Right lung (tissue), 10 donors: ENCODE data around the gene ARMH2. TPM values are rescaled to one million over a fixed set of nuclear protein-coding genes. Genes with fewer than 3 reads are reported as not detected.

Experiments
- DNase-seq, 2 donors: peaks; one replicate each; pipeline ENCODE4 v3.0.0-alpha.2; 2013
- long read RNA-seq, 8 donors: transcript quantifications; one replicate each; lab custom pipeline, GENCODE V29; 2026
- polyA plus RNA-seq, 5 donors: library from polyadenylated mRNA; unstranded; fragments of 120-200 nt; gene quantifications; one replicate each; pipeline versions ENCODE4 v1.2.1 to v1.2.3, GENCODE V29; 2013; ENCODE audit warnings: inconsistent platforms in 1 of 5, low replicate concordance in 1 of 5; ENCODE audit not compliant: insufficient read length in 5 of 5, insufficient read depth in 1 of 5

Gene ARMH2
- under 1 TPM in 2 of 5 donors, not detected in 3; 0.23 to 0.29 TPM for polyA plus RNA-seq
- long read RNA-seq, donor 1, result 0 reads
- long read RNA-seq, donor 2, result 0 reads
- long read RNA-seq, donor 3, partial matches to known transcripts, result 0 of 1 reads
- long read RNA-seq, donor 3, other reads (novel, unspliced or antisense), result 0 of 1 reads
- long read RNA-seq, donor 4, result 0 reads
- long read RNA-seq, donor 5, result 0 reads
- long read RNA-seq, donor 6, result 0 reads
- long read RNA-seq, donor 7, result 0 reads
- long read RNA-seq, donor 8, result 0 reads

DNA sequence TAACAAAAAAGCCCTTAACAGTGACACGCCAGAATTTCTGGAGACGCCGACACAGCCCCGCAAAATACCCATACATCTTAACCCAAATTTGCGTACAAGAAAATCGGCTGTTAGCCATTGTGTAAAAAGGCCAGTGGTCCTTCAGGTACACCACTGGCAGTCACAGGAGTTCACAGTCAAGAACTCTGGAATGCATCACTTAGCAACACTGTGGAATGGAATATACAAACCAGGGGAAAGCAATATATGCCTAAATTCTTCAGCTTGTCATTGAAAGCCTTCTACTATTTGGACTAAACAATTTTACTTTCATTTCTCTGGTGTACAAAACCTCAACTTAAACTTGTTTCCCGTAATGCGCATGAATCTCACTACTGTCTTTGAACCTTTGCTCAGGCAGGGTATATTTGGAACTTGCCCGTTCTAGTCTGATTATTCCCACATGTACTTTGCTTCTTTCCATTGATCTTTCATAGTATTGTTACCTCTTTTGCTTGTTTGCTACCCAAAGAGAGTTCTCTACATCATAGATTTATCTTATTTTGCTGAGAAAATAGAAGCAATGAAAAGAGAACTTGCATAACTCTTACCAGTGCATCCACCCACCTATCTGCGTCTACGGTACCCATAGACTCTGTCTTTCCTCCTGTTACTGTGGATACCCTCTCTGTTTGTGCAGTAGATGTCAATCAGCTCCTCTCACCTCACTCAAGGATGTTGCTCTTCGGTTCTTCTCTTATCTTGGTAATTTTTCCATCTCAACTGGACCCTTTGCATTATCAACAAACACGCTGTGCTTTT is at the start of gene ARMH2:
Gene ARMH2, minus strand, starts transcription at position 178 of the 801 bp plus-strand sequence. Its CDS starts 60 bp downstream, at position 118.
- no peak for DNase-seq

DNA sequence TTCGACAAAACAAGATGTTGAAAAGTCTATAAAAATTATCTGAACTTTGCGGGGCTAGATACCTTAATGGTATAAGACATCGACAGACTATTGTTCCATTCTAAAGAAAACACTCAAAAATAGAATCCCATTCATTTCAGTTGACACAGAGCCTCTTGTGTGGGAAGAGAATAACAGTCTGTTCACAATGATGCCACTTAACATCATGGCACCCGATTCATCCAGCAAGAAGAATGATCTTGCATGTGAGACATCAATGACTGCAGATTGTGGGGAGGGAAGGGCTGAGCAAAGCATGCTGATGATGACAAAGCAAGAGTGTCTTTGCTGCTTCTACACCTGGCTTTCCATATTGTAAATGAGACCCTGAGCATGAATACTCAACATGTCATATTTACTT is 49.7 kb upstream of the ARMH2 start:
- no peak for DNase-seq

DNA sequence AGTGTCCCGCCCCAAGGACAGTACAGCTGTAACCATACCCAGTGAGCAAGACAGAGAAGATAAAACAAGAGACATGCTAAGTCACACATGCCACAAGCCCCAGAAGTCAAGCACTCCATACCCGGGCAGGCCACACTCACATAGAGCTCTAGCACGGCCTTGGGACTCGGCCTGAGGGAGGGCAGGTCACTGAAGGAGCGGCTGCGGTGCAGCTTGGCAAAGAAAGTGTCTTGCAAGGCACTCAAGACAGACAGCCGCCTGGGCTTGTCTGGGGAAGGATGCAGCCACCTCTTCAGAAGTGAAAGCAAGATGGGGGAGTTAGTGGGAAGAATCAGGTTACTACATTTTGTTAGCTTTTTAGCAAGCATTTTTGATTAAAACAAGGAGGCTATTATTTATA is 48.7 kb upstream of the ARMH2 start:
- DNase-seq, result no peak

DNA sequence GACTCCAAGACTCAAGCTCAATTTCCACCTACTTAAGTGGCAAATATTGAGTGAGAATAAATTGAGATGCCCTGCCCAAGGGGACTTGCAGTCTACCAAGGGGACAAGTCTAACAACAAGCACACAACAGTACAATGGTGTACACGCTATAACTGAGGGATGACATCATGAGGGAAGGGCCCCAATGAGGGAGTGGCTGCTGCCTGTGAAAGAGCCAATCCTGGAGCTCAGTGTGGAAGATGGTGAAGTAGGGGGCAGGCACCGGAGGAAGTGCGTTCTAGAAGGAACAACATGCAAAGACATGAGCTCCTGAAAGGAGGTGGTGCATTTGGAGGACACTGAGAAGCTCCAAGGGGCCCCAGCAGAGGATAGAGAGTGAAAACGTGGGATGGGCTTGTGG is 46.9 kb upstream of the ARMH2 start:
- DNase-seq, result no peak

DNA sequence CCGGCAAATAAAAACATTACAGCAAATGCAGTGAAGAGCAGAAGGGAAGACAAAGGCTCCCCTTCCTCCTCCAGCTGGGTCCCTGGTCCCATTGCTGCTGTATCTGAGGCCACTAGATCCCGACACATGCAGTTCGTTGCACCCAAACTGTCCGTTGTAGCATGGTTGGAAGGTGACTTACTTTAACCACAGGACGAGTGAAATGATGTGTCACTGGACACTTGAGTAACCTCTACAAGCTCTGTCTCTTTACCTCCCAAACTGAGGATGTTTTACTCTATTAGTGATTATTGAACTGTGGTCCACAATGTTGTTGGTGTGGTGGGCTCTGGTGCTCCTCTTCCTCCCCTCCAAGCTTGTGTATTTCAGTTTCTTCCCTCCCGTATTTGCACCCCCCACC is 46.2 kb upstream of the ARMH2 start:
- DNase-seq, result no peak

DNA sequence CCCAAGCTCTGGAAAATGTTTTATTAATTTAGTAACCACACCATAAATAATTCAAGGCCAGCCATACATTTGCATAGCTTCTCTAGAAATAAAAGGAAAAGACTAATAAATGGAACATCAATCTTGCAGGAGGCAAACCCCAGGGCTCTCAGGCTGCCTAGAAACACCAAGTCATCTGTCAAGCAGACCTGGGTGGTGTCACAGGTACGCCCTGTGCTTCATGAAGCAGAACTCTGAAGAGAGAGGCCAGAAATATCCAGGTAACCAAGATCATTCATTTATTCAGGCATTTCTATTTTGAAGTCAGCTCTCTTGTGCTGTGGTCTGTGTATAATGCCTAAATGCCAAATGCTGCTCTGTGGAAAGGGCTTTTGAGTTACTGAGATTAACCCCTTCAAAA is 45.3 kb upstream of the ARMH2 start:
- DNase-seq, result no peak

DNA sequence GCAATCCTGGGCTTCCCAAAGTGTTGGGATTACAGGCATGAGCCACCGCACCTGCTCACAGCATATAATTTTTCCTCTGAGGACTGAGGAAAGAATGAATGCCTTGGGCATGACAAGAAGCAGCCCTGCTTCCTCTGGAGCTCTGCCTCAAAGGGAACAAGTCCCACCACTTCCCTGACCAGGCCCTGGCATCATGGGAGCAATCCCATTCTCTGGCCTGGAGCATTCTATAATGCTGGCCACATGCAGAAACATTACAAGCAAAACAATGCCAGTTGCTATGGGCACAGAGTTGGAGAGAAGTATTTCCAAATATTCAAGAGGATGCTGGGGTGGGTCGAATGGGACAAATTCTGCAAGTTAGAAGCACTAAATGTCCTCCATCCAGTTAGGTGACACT is 41.5 kb upstream of the ARMH2 start:
- DNase-seq, result no peak

DNA sequence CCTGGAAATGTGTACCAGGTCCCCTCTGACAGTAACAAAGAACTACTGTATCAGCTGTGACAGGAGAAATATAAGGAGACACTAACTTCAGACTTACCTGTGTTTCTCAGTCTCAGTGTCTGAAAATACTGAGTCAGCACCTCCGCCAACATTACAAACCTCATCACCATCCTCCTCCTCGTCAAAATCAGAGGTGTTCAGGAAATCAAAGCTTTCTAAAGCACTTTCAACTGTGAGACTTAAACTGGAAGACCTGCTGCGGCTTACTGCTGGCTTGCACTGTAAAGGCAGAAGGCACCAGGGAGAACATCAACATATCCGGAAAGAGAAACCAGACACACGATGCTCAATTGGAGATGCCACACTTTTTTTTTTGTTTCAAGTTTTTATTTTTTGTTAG is 40.3 kb upstream of the ARMH2 start:
- DNase-seq, result no peak

DNA sequence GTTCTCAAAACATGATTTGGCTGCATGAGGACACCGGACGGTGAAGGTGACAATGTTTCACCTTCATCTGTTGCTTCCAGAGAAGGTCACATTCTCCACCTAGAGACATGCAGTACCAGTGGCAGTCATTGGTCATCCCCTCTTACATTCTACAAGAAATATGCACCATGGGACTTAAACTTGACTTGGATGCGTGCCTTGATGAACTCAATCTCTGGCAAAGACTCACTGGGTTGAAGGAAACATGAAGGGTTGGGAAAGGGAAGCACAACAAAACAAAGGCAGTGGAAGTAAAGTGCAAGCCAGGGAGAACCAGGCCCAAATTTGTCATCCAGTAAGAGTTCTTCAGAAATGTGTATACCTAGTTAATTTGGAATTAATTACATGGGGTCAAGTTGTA is 39.4 kb upstream of the ARMH2 start:
- no peak for DNase-seq

DNA sequence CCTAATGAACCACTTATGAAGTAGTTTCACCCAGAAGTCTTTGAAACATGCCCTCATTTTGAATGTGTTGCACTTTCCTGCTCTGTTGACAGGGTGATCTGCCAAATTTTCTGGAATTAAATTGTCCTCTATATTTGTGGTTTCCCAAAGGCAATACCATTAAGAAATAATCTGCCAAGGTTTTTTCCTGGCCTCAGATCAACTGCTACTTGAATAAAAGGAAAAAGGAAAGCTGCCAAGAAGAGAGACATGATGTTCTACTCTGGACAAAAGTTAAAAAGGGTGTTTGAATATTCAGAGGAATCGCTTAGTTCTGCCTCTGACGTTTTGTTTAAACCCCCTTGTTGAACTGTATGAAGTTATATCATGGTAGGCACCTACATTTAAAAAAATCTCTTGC is 37.4 kb upstream of the ARMH2 start:
- DNase-seq, result no peak

DNA sequence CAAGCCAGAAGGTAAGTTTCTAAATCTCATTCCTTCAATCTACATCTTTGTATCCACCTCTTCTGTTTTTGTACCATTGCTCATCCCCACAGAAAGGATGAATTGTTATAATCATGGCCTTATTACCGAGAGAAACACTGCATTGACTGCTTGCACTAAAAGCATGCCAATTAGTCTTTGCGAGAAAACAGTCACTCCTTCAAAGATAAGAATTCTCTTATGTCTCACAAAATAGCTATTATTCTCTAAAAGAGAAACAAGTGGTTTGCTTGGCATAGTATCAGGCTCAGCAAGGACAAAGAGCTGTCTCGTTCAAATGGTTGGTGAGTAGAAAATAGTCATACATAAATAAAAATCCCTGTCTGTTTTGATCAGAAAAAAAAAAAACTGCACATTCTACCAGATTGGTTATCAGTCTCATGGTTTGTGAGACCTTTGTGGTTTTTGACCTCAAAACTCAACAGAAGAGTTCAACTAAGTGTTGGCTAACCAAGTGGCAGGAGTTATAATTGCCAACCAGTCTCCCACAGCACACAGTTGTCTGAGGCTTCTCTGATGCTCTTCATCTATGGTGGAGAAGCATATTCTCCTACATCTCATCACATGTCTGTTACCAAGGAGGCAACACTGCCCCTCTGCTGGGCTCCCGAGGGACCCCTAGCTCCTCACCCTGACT is 35.1 kb upstream of the ARMH2 start:
- no peak for DNase-seq

DNA sequence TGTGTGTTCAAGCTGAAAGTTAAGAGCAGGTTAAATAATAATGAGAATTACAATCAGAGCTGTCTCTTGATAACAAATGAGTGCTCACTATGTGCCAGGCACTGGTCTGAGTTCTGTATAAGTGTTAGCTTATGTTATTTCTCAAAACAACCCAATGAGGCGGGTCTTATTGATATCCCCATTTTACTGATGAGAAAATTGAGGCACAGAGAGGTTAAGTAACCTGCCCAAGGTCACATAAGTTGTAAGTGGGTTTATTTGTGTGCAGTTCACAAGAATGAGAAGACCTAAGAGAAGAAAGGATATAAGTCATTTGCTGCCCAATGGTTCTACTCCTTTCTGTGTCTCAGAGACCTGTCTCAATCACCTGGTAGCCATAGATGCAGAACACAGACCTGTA is 34.1 kb upstream of the ARMH2 start:
- no peak for DNase-seq

DNA sequence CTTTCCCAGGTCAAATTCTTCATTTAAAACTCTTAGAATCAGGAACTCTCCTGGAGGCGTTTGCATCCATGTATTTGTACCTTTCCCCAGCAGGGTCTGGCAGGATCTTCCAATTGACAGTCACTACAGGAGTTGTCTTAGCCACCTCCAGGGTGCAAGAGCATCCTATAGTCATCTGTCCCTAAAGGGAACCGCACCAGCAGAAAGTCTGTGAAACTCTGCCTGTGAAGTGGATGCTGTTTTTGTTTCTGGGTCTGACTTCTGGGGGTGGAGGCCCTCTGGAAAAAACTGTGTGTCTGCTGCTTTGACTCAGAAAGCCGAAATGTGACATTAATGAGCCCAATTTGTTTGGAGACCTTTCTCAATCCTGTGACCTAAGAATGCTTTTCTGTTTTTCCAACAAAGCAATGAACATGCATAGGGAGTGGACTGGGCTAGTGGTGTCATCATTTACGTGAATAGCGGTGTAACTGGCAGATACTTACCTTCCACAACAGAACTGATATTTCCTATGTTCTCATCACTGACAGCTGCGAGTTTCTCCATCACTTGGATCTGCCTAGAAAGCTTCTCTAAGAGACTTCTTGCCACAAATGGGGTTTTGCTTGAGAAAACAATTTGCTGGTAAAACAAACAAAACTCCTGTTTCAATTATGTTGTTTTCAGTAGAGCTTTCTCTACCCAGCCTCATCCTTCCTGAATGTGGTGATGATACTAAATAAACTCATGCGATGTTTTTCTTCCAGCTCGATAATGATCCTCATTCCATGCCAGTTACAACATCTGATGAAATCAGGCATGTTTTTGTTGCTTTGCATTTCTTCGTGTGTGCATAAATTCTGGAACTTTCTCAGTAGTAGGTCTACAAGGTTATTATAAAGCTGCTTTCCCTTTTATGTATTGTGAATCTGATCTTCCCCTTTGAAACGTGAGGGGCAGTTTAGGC is 33.3 kb upstream of the ARMH2 start:
- DNase-seq, result no peak

DNA sequence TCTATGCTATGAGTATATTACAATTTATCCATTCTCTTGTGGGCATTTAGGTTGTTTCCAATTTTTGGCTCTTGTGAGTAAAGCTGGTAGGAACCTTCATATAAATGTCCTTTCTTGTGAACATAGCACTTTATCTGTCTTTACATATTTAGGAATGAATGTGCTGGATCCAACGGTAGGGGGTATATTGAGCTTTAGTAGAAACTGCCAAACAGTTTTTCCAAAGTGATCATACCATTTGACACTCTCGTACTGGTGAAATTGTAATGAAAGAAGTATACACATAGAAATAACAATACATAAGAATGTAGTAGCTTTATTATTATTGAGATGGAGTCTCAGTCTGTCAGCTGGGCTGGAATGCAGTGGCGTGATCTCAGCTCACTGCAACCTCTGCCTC is 30.9 kb upstream of the ARMH2 start:
- no peak for DNase-seq

DNA sequence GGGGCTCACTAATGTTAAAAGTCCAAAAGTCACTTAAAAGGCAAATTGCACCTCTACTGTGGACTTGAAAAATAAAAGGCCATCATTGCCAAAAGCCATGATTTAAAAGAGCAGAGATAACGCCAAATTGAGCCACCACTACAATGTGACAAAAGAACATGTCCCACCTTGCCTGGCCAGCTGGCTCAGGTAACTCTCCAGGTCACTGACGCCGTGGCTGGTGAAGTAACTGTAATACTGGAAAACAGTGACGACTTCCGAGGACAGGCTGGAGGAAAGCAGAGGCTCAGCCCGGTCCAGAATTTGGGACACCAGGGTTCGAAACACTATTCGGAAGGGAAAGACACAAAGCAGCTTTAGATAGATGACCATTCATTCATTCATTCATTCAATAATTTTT is 29.3 kb upstream of the ARMH2 start:
- no peak for DNase-seq

DNA sequence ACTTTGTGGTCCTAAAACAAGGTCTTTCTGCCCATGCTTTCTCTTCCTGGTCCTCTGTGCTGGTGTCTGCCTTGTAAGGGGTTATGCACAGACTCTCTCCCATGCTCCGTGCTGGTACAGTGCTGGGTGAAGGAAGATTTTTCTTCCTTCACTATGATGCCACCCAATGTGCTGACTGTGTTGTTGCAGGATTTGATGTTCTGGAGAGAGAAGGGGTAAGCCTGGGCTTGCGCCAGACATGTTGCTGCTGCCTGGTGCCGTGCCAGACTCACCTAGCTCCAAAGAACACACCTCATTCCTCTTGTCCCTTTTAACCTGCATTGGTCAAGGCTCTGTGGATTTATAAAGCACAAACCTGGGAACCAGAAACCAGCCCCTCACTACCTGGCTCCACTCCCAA is 28.4 kb upstream of the ARMH2 start:
- no peak for DNase-seq

DNA sequence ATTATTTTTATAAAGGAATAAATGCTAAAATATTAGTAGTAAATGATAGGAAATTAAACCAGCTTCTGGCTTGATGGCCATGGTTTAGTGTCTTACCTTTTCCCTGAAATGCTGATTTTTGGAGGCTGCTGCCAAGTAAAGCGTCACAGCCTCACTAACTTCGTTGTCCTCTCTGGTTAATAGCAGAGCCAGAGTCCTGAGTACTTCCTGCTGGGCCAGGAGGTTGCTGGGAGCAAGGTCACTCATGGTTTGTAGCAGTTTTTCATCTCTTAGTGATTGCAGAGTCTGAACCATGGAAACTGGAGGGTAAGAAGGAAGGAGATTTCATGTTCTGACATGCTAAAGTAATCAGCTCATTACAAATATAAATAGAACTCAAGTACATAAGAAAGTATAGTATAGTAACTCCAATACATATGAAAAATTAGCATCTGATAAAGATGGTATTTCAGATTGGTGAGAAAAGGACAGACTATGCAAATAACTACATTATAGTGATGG is 26.5 kb upstream of the ARMH2 start:
- DNase-seq, result no peak

DNA sequence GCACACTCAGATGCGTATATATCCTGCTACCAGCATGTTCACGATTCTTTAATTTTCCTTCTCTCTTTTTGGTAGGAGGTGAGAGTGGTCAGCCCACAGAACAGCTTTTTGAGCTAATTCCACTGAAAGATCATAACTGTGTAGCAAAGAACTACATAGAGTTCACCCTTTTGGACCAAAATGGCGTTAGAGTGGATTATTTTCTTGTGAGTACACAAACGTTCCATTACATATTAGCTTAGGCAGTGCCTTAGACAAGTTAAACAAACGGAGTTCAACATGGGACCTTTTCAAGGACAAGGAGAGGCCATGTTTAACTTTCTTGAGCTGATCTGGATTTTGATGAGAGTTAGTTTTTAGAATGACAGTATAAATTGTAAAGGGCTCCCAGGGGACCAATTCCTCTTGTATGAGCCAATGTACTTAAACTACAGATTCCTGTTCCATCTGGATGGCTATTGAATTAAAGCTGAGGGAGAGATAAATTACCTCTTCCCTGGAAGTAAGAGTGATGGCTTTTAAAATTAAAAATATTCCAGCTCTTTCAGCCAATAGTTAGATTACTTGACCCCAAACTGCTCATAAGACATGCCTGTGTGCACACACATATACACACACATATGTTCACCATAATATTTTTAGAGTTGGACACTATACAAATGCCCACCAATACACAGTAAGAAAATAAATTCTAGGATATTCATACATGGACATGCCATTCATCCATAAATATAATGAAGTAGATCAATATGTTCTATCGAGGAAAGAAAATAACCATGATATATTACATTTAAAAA is 25.6 kb upstream of the ARMH2 start:
- DNase-seq, result no peak

DNA sequence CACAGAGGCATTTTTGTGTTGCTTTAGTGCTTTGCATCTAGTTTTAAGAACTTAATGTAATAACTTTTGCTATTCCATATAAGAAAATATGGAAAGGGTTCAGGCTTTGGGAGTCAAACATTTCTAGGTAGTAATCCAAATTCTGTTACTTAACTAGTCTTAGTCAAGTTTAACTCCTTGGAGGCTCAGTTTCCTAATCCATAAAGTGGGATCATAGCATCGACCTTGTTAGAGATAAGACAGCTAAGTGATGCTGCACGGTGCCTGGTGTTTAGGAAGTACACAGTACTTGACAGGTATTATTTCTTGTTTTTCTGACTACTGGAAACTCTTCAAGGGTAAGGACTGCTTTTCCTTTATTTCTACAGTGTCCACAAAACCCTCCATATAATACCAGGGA is 24.5 kb upstream of the ARMH2 start:
- no peak for DNase-seq

DNA sequence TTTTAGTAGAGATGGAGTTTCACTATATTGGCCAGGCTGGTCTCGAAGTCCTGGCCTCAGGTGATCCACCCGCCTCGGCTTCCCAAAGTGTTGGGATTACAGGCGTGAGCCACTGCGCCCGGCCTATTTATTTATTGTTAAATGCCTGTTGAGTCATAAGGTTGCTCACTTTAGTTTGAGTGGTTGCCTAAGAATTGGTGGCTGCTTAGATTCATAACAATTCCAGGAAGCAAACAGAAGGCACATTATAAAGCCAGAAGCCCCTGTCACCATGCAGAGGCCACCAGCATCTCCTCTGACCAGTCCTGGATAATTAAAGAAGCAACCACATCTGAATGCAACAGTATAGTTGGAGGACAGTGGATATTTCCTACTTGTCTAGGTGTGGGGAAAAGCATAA is 24.0 kb upstream of the ARMH2 start:
- no peak for DNase-seq
